GM23338 (cell line): Measurements from ENCODE around the gene CEP135. TPM values are rescaled to one million over a fixed set of nuclear protein-coding genes. Genes with fewer than 3 reads are reported as not detected.

Experiments used
- ATAC-seq: fragments of 200-7000 bp; cut with Tn5 transposase; 3 replicates; pipeline ENCODE4 v1.9.1; 2020
- DNase-seq: peaks from one replicate; pipeline ENCODE4 v3.0.0-alpha.2; 2015; ENCODE audit warnings: low spot score
- H2AFZ ChIP-seq: fragments of 200-600 bp; sonication (generic); 2 replicates; pipeline ENCODE4 v1.8.0; 2016; ENCODE audit warnings: antibody characterized with exemption, mild to moderate bottlenecking, moderate library complexity
- H3F3A ChIP-seq: fragments of 200-600 bp; sonication (generic); replicated peaks from 2 replicates; pipeline ENCODE4 v1.8.0; 2017; ENCODE audit warnings: antibody characterized with exemption, mixed run types, low read depth
- H3K27ac ChIP-seq: fragments of 200-600 bp; sonication (generic); 2 replicates; pipeline ENCODE4 v1.6.1; 2016; ENCODE audit warnings: low read depth
- H3K27me3 ChIP-seq: fragments of 200-600 bp; sonication (generic); 2 replicates; pipeline ENCODE4 v1.8.0; 2016; ENCODE audit warnings: mild to moderate bottlenecking, mixed run types, moderate library complexity; ENCODE audit not compliant: insufficient read depth
- H3K36me3 ChIP-seq: fragments of 200-600 bp; sonication (generic); 2 replicates; pipeline ENCODE4 v1.8.0; 2016; ENCODE audit warnings: mild to moderate bottlenecking; ENCODE audit not compliant: insufficient read depth
- H3K4me1 ChIP-seq: fragments of 200-600 bp; sonication (generic); 2 replicates; pipeline ENCODE4 v1.8.0; 2016; ENCODE audit warnings: mild to moderate bottlenecking, moderate library complexity; ENCODE audit not compliant: insufficient read depth
- H3K4me2 ChIP-seq: fragments of 200-600 bp; sonication (generic); 2 replicates; pipeline ENCODE4 v1.7.1; 2017; ENCODE audit warnings: mixed run types
- H3K4me3 ChIP-seq: fragments of 200-600 bp; sonication (generic); 2 replicates; pipeline ENCODE4 v1.6.1; 2016; ENCODE audit warnings: mixed run types
- H3K79me2 ChIP-seq: fragments of 200-600 bp; sonication (generic); replicated peaks from 2 replicates; pipeline ENCODE4 v1.8.0; 2017; ENCODE audit warnings: mild to moderate bottlenecking; ENCODE audit not compliant: insufficient read depth
- H3K9me2 ChIP-seq: fragments of 200-600 bp; sonication (generic); 2 replicates; pipeline ENCODE4 v1.8.0; 2017; ENCODE audit not compliant: insufficient read depth
- H4K20me1 ChIP-seq: fragments of 200-600 bp; sonication (generic); replicated peaks from 2 replicates; pipeline ENCODE4 v1.8.0; 2017; ENCODE audit warnings: mild to moderate bottlenecking; ENCODE audit not compliant: insufficient read depth
- H3K27ac Mint-ChIP-seq: 2 replicates; pipeline ENCODE4 v1.8.0; 2020; ENCODE audit warnings: inconsistent platforms, mild to moderate bottlenecking, moderate library complexity, mixed read lengths
- H3K27me3 Mint-ChIP-seq: 3 replicates; pipeline ENCODE4 v1.8.0; 2022; ENCODE audit warnings: low read depth, mild to moderate bottlenecking, moderate library complexity, mixed read lengths, inconsistent platforms; ENCODE audit not compliant: insufficient read depth, poor library complexity
- H3K36me3 Mint-ChIP-seq: 3 replicates; pipeline ENCODE4 v1.8.0; 2021; ENCODE audit warnings: low read depth, mild to moderate bottlenecking, inconsistent platforms, moderate library complexity, mixed read lengths
- H3K4me1 Mint-ChIP-seq: 3 replicates; pipeline ENCODE4 v1.8.0; 2020; ENCODE audit warnings: mild to moderate bottlenecking, inconsistent platforms, mixed read lengths
- H3K4me3 Mint-ChIP-seq: 3 replicates; pipeline ENCODE4 v1.8.0; 2021; ENCODE audit warnings: moderate library complexity, mild to moderate bottlenecking, inconsistent platforms, mixed read lengths
- H3K9me3 Mint-ChIP-seq: 3 replicates; pipeline ENCODE4 v1.8.0; 2020; ENCODE audit warnings: moderate library complexity, mild to moderate bottlenecking, inconsistent platforms, mixed read lengths
- CREB1 ChIP-seq: fragments of 250-450 bp; sonication (Bioruptor Pico); IDR thresholded peaks from 2 replicates; pipeline ENCODE4 v1.5.0; 2020; ENCODE audit warnings: low read depth, mild to moderate bottlenecking, moderate library complexity
- EZH2 ChIP-seq: fragments of 200-600 bp; sonication (generic); IDR thresholded peaks from one replicate; pipeline ENCODE4 v1.8.0; 2017; ENCODE audit warnings: antibody characterized with exemption, mild to moderate bottlenecking, low read depth; ENCODE audit not compliant: unreplicated experiment
- EZH2phosphoT487 ChIP-seq: fragments of 200-600 bp; sonication (generic); IDR thresholded peaks from one replicate; pipeline ENCODE4 v1.8.1; 2018; ENCODE audit warnings: antibody characterized with exemption; ENCODE audit not compliant: unreplicated experiment
- NANOG ChIP-seq: IDR thresholded peaks from 2 replicates; pipeline ENCODE4 v1.6.1; 2016; ENCODE audit warnings: antibody characterized with exemption, borderline replicate concordance
- REST ChIP-seq: IDR thresholded peaks from one replicate; pipeline ENCODE4 v1.6.1; 2018; ENCODE audit warnings: antibody characterized with exemption; ENCODE audit not compliant: unreplicated experiment
- STAT1 ChIP-seq: IDR thresholded peaks from one replicate; pipeline ENCODE4 v1.6.1; 2016; ENCODE audit warnings: antibody characterized with exemption; ENCODE audit not compliant: unreplicated experiment
- ZNF114 ChIP-seq: fragments of 250-450 bp; sonication (Bioruptor Pico); IDR thresholded peaks from 2 replicates; pipeline ENCODE4 v1.5.0; 2020; ENCODE audit warnings: mild to moderate bottlenecking, moderate library complexity
- ZNF331 ChIP-seq: fragments of 250-450 bp; sonication (Bioruptor Pico); IDR thresholded peaks from 2 replicates; pipeline ENCODE4 v1.5.0; 2020; ENCODE audit warnings: low read depth, mild to moderate bottlenecking, moderate library complexity
- polyA plus RNA-seq: library from polyadenylated mRNA; unstranded; fragments of >200 nt; fragmentation: Nextera tagmentation; extraction: Ambion mirVana; gene quantifications from 2 replicates; pipeline ENCODE4 v1.2.1, GENCODE V29; 2016
- total RNA-seq: library from RNA; depleted of rRNA; stranded (reverse); fragments of >200 nt; shearing (Covaris generic); gene quantifications from 2 replicates; pipeline ENCODE4 v1.2.3, GENCODE V29; 2014

CEP135 gene
- total and polyA plus RNA-seq, 2 experiments from 2014 or later, result 11.8 to 15.7 TPM

DNA sequence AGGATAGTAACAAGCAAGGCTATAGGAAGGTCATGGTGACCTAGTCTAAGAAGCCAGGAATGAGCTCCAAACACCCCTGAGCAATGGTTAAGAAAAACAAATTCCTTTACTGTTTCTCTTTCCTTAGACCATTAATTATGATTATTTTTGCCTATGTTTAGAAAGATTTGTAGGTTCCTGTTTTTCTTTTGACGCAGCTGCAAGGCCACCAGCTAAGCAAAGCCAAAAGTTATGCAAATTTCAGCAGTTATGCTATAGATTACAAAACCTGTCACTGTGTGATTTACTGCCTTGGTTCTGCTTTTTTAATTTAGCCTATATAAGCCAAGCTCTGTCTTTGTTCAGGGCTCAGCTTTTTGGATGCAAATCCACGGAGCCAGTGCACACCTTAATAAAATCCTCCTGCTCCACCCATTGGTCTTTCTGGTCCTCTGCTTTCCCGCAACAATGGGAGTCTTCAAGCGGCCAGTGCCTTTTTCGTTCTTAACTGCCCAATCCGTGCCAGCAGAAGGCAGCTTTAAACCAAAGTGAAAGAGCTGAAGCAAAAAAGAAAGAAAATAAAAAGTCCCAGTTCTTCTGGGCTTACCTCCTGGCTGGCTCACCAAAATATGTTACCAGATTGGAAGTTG, 1.4 kb upstream of the CEP135 start:
- no peaks in the 10 kb centered on the region for H3K9me3 Mint-ChIP-seq
- H3K27me3 Mint-ChIP-seq, result peaks cover 4% of the 10 kb centered on the region
- Histone ChIP-seq H3K4me1 (peaks cover 26% of the 10 kb centered on the region), H3F3A (peaks cover 6% of the 10 kb centered on the region), H3K79me2 (peaks cover 26% of the 10 kb centered on the region), H3K9me2 (0 out of 2 replicates have a peak, but pooled peaks cover 6% of the 10 kb centered on the region), H3K4me3 (no peak overlapping the region), H3K27me3 (no peaks in the 10 kb centered on the region), H3K27ac (no peak overlapping the region), H3K36me3 (no peaks in the 10 kb centered on the region), H4K20me1 (no peaks in the 10 kb centered on the region; the same call in 1 of the 2 replicates), H2AFZ (no peak overlapping the region), H3K4me2 (peak overlapping the region; percentile 73; the same call in 1 of the 2 replicates)
- no peak for ATAC-seq
- H3K27ac Mint-ChIP-seq, result no peak overlapping the region
- peak overlapping the region; percentile 8; the same call in 1 of the 3 replicates for H3K4me3 Mint-ChIP-seq
- peaks cover 25% of the 10 kb centered on the region for H3K4me1 Mint-ChIP-seq
- TF ChIP-seq REST (no peak), CREB1 (CRISPR knock-in tag) (no peak), NANOG (no peak), ZNF331 (CRISPR knock-in tag) (no peak), STAT1 (no peak), ZNF114 (CRISPR knock-in tag) (no peak)
- DNase-seq, result no peak
- peaks cover 5% of the 10 kb centered on the region for H3K36me3 Mint-ChIP-seq

- no peaks in the 10 kb centered on the region for H3K27me3 ChIP-seq
- H3K4me2 ChIP-seq, result peak overlapping the region; percentile 73
- H3K27ac Mint-ChIP-seq, result no peak overlapping the region; the same call in 1 of the 2 replicates
- H3K27me3 Mint-ChIP-seq, result peaks cover 4% of the 10 kb centered on the region
- peaks cover 6% of the 10 kb centered on the region for H3F3A ChIP-seq
- H3K4me3 ChIP-seq, result peak overlapping the region; percentile 58
- H3K4me1 Mint-ChIP-seq, result peaks cover 25% of the 10 kb centered on the region
- H3K4me3 Mint-ChIP-seq, result peak overlapping the region; percentile 92
- no peaks in the 10 kb centered on the region; the same call in 1 of the 2 replicates for H4K20me1 ChIP-seq
- TF ChIP-seq EZH2 (no peak), REST (no peak), EZH2phosphoT487 (no peak), STAT1 (no peak)
- H3K36me3 Mint-ChIP-seq, result peaks cover 8% of the 10 kb centered on the region
- no peaks in the 10 kb centered on the region for H3K36me3 ChIP-seq
- ATAC-seq (no peak), DNase-seq (no peak)
- 0 out of 2 replicates have a peak overlapping the region, but pooled peaks have one; percentile 46 for H3K27ac ChIP-seq
- H3K9me3 Mint-ChIP-seq, result no peaks in the 10 kb centered on the region
- H3K9me2 ChIP-seq, result 0 out of 2 replicates have a peak, but pooled peaks cover 6% of the 10 kb centered on the region
- H3K79me2 ChIP-seq, result peaks cover 26% of the 10 kb centered on the region
- H3K4me1 ChIP-seq, result peaks cover 26% of the 10 kb centered on the region
- H2AFZ ChIP-seq, result peak overlapping the region; percentile 44; the same call in 1 of the 2 replicates
These were observed 626 bp upstream of the CEP135 start for GRCh38 chr4:55947912-55948725.
